Osteoblast (primary cell): Measurements from ENCODE around the gene NAV1. TPM values are rescaled to one million over a fixed set of nuclear protein-coding genes. Genes with fewer than 3 reads are reported as not detected.
A peak's percentile ranks its signal among the peaks of the same experiment; 100 is the strongest.

Source experiments
- DNase-seq: peaks from one replicate; pipeline ENCODE4 v3.0.0; 2011; ENCODE audit warnings: low spot score, mixed read lengths; ENCODE audit not compliant: insufficient read length; ENCODE audit errors: missing footprints
- H2AFZ ChIP-seq: 2 replicates; pipeline ENCODE4 v1.6.0; 2011; ENCODE audit warnings: mild to moderate bottlenecking, low read length
- H3K27ac ChIP-seq: 2 replicates; pipeline ENCODE4 v1.5.1; 2011; ENCODE audit warnings: mild to moderate bottlenecking, low read depth, low read length, moderate library complexity
- H3K27me3 ChIP-seq: 2 replicates; pipeline ENCODE4 v1.6.0; 2012; ENCODE audit warnings: mild to moderate bottlenecking, control low read depth, inconsistent platforms, low read length, moderate library complexity; ENCODE audit not compliant: insufficient read depth
- H3K36me3 ChIP-seq: 2 replicates; pipeline ENCODE4 v1.5.1; 2011; ENCODE audit warnings: mild to moderate bottlenecking, low read length, control low read depth, moderate library complexity; ENCODE audit not compliant: insufficient read depth
- H3K4me1 ChIP-seq: 2 replicates; pipeline ENCODE4 v1.5.1; 2011; ENCODE audit warnings: mild to moderate bottlenecking, low read length, control low read depth, moderate library complexity; ENCODE audit not compliant: insufficient read depth
- H3K4me2 ChIP-seq: 2 replicates; pipeline ENCODE4 v1.6.0; 2011; ENCODE audit warnings: mild to moderate bottlenecking, low read length; ENCODE audit not compliant: insufficient read depth
- H3K4me3 ChIP-seq: fragments of 200-600 bp; sonication (generic); 3 replicates; pipeline ENCODE4 v1.5.1; 2012; ENCODE audit warnings: mild to moderate bottlenecking, low read length, inconsistent platforms; ENCODE audit not compliant: insufficient read depth
- H3K79me2 ChIP-seq: 2 replicates; pipeline ENCODE4 v1.6.0; 2012; ENCODE audit warnings: mild to moderate bottlenecking, low read length, control low read depth, inconsistent platforms; ENCODE audit not compliant: insufficient read depth
- H3K9me3 ChIP-seq: 2 replicates; pipeline ENCODE4 v1.5.1; 2011; ENCODE audit warnings: low read depth, low read length, control low read depth
- H4K20me1 ChIP-seq: 2 replicates; pipeline ENCODE4 v1.6.0; 2012; ENCODE audit warnings: mild to moderate bottlenecking, low read length, control low read depth; ENCODE audit not compliant: insufficient read depth
- total RNA-seq: library from RNA; depleted of rRNA; stranded (reverse); fragments of >200 nt; gene quantifications from 2 replicates; pipeline ENCODE4 v1.2.3, GENCODE V29; 2012
- TF ChIP-seq, protein P1 (sequence below): IDR thresholded peaks from 2 replicates; pipeline ENCODE4 v1.5.1; 2011; ENCODE audit warnings: mild to moderate bottlenecking, low read depth, low read length, moderate library complexity; ENCODE audit errors: extremely low read depth

Gene NAV1
- total RNA-seq, 1 donor = 47.0 TPM

DNA sequence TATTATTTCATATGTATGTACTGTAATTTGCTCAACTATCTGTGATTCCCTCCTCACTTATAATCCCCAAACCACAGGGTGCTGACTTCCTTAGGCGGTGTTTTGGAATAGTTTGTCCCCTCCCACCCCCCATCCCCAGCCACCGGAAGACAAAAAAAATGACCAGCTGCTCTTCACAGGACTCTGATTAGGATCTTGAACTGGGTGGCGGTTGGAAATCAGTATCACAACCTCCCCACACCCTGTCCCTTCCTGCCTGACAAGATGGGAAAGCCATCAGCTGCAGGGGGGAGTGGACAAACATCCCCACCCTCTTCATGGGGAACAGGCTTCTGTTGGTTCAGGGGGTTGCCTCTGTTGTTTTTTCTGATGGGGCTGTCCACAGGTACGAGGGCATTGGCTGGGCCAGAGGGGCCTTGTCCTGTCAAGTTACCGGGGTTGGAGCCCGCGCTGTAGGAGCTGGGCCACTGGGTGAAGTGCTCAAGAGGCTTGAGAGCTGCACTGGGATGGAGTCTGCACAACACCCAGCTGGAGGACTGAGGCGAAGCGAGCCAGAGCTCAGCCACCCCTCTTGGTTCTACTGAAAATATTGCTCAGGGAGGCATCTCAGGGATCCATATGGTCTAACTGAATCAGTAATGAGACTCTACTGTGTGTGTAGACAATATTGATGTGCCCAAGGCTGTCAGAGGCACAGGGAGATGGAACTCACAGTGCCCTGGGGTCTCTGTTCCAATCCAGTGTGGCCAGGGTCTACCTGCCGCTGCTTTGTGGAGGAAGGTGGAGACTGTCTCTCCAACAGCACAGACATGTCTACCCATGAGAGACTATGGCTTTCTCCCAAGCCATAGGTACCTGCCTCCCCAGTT, 28.2 kb downstream of the NAV1 start:
- Histone ChIP-seq H3K4me2 (no peak overlapping the region), H3K9me3 (no peaks in the 10 kb centered on the region), H3K4me3 (no peak overlapping the region), H2AFZ (no peak overlapping the region), H4K20me1 (peaks cover 31% of the 10 kb centered on the region), H3K27ac (no peak overlapping the region), H3K36me3 (peaks cover 42% of the 10 kb centered on the region), H3K4me1 (peaks cover 32% of the 10 kb centered on the region), H3K27me3 (no peaks in the 10 kb centered on the region), H3K79me2 (peaks cover 92% of the 10 kb centered on the region)
- DNase-seq = no peak
- TF ChIP-seq, protein P1, sequence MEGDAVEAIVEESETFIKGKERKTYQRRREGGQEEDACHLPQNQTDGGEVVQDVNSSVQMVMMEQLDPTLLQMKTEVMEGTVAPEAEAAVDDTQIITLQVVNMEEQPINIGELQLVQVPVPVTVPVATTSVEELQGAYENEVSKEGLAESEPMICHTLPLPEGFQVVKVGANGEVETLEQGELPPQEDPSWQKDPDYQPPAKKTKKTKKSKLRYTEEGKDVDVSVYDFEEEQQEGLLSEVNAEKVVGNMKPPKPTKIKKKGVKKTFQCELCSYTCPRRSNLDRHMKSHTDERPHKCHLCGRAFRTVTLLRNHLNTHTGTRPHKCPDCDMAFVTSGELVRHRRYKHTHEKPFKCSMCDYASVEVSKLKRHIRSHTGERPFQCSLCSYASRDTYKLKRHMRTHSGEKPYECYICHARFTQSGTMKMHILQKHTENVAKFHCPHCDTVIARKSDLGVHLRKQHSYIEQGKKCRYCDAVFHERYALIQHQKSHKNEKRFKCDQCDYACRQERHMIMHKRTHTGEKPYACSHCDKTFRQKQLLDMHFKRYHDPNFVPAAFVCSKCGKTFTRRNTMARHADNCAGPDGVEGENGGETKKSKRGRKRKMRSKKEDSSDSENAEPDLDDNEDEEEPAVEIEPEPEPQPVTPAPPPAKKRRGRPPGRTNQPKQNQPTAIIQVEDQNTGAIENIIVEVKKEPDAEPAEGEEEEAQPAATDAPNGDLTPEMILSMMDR = no peak

DNA sequence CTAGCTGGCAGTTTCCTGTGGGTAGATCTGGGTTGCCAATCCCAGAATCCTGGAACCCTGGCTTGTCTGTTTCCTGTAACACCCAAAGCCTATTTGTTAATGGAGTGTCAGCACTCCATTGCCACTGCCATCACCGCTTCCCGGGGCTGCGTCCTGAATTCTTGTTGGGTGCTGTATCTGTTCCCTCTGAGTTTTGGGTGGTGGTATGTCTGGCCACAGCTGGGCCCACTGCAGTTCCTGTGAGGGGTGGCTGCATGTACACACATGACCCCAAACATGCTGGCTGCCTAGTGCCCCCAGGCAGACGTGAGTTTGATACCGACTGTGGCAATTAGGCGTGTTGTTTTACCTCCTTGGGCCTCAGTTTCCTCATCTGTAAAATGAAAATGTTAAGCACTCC, 29.3 kb downstream of the NAV1 start:
- H4K20me1 ChIP-seq = peaks cover 38% of the 10 kb centered on the region
- H3K4me2 ChIP-seq = no peak overlapping the region
- H3K27me3 ChIP-seq = no peaks in the 10 kb centered on the region
- H3K9me3 ChIP-seq = no peaks in the 10 kb centered on the region
- H3K4me3 ChIP-seq = no peak overlapping the region
- H2AFZ ChIP-seq = no peak overlapping the region
- TF ChIP-seq, protein P1 = no peak
- peaks cover 21% of the 10 kb centered on the region for H3K4me1 ChIP-seq
- no peak for DNase-seq
- H3K79me2 ChIP-seq = peaks cover 97% of the 10 kb centered on the region
- H3K36me3 ChIP-seq = peaks cover 42% of the 10 kb centered on the region
- no peak overlapping the region for H3K27ac ChIP-seq

DNA sequence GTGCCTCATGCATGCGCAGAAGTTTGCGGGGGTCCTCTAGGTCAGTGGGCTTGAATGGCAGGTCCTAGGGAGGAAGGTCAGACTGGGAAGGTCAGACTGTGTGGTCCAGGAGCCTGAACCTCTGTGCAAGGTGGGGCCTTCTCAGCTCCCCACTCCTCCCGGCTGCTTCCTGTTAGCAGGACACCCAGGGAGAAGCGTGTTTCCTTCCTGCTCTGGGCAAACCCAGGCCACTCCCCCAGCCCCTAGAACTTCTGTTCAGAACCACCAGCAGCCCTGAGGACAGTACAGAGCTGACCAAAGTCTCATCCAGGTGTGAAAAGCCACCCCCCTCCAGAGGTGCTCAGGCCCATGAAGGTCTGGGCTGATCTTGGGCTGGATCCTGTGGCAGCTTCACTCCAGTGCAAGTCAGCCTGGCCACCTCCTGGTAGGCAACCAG, 29.9 kb downstream of the NAV1 start:
- DNase-seq = no peak
- H3K9me3 ChIP-seq = no peaks in the 10 kb centered on the region
- H3K27me3 ChIP-seq = no peaks in the 10 kb centered on the region
- TF ChIP-seq, protein P1 = no peak
- H4K20me1 ChIP-seq = peaks cover 43% of the 10 kb centered on the region
- H3K4me1 ChIP-seq = peaks cover 16% of the 10 kb centered on the region
- peaks cover 97% of the 10 kb centered on the region for H3K79me2 ChIP-seq
- H2AFZ ChIP-seq = no peak overlapping the region
- H3K4me2 ChIP-seq = no peak overlapping the region
- H3K27ac ChIP-seq = no peak overlapping the region
- peaks cover 42% of the 10 kb centered on the region for H3K36me3 ChIP-seq
- H3K4me3 ChIP-seq = no peak overlapping the region

DNA sequence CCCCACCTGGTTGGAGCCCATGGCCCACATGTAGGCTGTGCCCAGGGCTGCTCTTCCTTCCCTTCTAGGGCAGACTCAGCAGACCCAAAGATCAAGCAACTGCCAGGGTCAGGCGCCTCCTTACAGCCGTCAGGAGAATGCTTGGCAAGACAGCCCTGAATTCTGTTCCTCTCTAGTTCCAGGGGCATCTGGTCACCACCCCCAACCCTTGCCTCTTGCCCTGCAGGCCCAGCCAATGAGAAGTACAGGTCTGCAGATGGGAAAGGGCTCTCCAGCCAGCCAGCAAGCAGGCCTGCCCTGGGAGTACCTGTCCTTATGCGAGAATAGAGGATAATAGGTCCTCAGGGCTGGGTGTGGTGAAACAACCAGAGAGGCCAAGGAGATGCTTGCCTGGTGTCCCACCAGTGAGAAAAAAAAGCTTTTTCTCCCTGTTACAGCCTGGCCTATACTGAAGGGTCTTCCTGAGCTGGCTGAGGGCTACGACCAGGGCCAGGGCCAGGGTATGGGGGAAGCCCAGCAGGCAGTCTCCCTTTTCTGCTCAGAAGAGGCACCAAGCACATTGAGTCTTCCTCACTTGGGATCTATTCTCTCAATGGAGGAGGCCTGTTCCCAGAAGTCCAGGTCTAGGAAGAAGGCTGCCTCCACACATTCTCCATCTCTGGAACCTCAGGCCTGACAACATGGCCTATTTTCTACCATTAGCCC, 31.4 kb downstream of the NAV1 start:
- H2AFZ ChIP-seq = no peak overlapping the region
- DNase-seq = peak; percentile 15
- H3K27ac ChIP-seq = no peak overlapping the region
- H3K36me3 ChIP-seq = peaks cover 47% of the 10 kb centered on the region
- TF ChIP-seq, protein P1 = no peak
- H3K79me2 ChIP-seq = peaks cover 98% of the 10 kb centered on the region
- H4K20me1 ChIP-seq = peaks cover 51% of the 10 kb centered on the region
- H3K9me3 ChIP-seq = no peaks in the 10 kb centered on the region
- H3K4me3 ChIP-seq = no peak overlapping the region
- H3K4me2 ChIP-seq = no peak overlapping the region
- H3K4me1 ChIP-seq = peaks cover 7% of the 10 kb centered on the region
- no peaks in the 10 kb centered on the region for H3K27me3 ChIP-seq
